Mesothelial cell of epicardium (in vitro differentiated cells): ENCODE data around the gene RXFP3. TPM values are rescaled to one million over a fixed set of nuclear protein-coding genes. Genes with fewer than 3 reads are reported as not detected.

ENCODE experiments used
- DNase-seq, 2 experiments: peaks; one replicate each; pipeline ENCODE4 v3.0.0; 2021; ENCODE audit warnings: low spot score in 2 of 2; ENCODE audit not compliant: unreplicated experiment in 2 of 2
- H3K27ac Mint-ChIP-seq: 2 replicates; pipeline ENCODE4 v1.8.0; 2021; ENCODE audit warnings: mixed read lengths
- H3K27me3 Mint-ChIP-seq: 2 replicates; pipeline ENCODE4 v1.8.0; 2021; ENCODE audit warnings: low read depth, mixed read lengths
- H3K36me3 Mint-ChIP-seq: 2 replicates; pipeline ENCODE4 v1.8.0; 2021; ENCODE audit warnings: mixed read lengths
- H3K4me1 Mint-ChIP-seq: 2 replicates; pipeline ENCODE4 v1.8.0; 2021; ENCODE audit warnings: mixed read lengths
- H3K4me3 Mint-ChIP-seq: 2 replicates; pipeline ENCODE4 v1.8.0; 2021; ENCODE audit warnings: mild to moderate bottlenecking, moderate library complexity, mixed read lengths
- H3K9me3 Mint-ChIP-seq: 2 replicates; pipeline ENCODE4 v1.8.0; 2021; ENCODE audit warnings: mixed read lengths
- CTCF ChIP-seq: fragments of 200-600 bp; sonication (generic); IDR thresholded peaks from one replicate; pipeline ENCODE4 v1.5.0; 2021; ENCODE audit warnings: antibody characterized with exemption; ENCODE audit not compliant: unreplicated experiment
- total RNA-seq: library from RNA; stranded (reverse); gene quantifications from 3 replicates; pipeline ENCODE4 v1.2.1, GENCODE V29; 2021

RXFP3 gene
- total RNA-seq, 1 donor from 2014 or later, result not detected

DNA sequence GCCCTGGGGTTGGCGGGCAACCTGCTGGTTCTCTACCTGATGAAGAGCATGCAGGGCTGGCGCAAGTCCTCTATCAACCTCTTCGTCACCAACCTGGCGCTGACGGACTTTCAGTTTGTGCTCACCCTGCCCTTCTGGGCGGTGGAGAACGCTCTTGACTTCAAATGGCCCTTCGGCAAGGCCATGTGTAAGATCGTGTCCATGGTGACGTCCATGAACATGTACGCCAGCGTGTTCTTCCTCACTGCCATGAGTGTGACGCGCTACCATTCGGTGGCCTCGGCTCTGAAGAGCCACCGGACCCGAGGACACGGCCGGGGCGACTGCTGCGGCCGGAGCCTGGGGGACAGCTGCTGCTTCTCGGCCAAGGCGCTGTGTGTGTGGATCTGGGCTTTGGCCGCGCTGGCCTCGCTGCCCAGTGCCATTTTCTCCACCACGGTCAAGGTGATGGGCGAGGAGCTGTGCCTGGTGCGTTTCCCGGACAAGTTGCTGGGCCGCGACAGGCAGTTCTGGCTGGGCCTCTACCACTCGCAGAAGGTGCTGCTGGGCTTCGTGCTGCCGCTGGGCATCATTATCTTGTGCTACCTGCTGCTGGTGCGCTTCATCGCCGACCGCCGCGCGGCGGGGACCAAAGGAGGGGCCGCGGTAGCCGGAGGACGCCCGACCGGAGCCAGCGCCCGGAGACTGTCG lies 976 bp downstream of the RXFP3 start:
- Mint-ChIP-seq H3K4me3 (no peak overlapping the region), H3K36me3 (no peaks in the 10 kb centered on the region), H3K27ac (no peak overlapping the region), H3K9me3 (no peaks in the 10 kb centered on the region), H3K4me1 (peaks cover 4% of the 10 kb centered on the region), H3K27me3 (peaks cover 65% of the 10 kb centered on the region)
- DNase-seq, result no peak
- TF ChIP-seq CTCF, result no peak

DNA sequence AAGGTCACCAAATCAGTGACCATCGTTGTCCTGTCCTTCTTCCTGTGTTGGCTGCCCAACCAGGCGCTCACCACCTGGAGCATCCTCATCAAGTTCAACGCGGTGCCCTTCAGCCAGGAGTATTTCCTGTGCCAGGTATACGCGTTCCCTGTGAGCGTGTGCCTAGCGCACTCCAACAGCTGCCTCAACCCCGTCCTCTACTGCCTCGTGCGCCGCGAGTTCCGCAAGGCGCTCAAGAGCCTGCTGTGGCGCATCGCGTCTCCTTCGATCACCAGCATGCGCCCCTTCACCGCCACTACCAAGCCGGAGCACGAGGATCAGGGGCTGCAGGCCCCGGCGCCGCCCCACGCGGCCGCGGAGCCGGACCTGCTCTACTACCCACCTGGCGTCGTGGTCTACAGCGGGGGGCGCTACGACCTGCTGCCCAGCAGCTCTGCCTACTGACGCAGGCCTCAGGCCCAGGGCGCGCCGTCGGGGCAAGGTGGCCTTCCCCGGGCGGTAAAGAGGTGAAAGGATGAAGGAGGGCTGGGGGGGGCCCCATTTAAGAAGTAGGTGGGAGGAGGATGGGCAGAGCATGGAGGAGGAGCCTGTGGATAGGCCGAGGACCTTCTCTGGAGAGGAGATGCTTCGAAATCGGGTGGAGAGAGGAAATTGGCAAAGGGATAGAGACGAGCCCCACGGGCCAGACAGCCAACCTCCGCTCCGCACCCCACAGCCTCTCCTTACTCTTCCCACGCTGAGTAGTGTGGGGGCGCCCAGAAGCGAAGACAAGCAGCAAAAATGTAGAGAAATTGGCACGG lies 1.7 kb downstream of the RXFP3 start:
- TF ChIP-seq CTCF, result no peak
- Mint-ChIP-seq H3K27me3 (peaks cover 71% of the 10 kb centered on the region), H3K36me3 (no peaks in the 10 kb centered on the region), H3K4me1 (peaks cover 4% of the 10 kb centered on the region), H3K4me3 (no peak overlapping the region), H3K27ac (no peak overlapping the region), H3K9me3 (no peaks in the 10 kb centered on the region)
- DNase-seq, result no peak

DNA sequence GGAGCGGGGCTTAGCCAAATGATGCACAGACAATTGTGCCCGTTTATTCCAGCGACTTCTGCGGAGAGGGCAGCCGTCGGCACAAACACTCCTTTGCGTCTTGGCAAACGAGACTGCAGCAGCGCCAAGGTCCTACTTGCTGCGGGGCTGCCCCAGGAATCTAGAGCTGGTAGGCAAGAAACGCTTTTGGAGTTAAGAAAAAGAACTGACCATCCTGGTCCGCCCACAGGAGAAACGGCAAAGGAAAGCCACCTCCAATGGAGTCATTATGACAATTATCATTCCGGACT lies 2.3 kb downstream of the RXFP3 start:
- peaks cover 4% of the 10 kb centered on the region for H3K4me1 Mint-ChIP-seq
- no peak for DNase-seq
- H3K27ac Mint-ChIP-seq, result no peak overlapping the region
- TF ChIP-seq CTCF, result no peak
- H3K36me3 Mint-ChIP-seq, result no peaks in the 10 kb centered on the region
- no peaks in the 10 kb centered on the region for H3K9me3 Mint-ChIP-seq
- no peak overlapping the region for H3K4me3 Mint-ChIP-seq
- peaks cover 74% of the 10 kb centered on the region for H3K27me3 Mint-ChIP-seq

- H3K36me3 Mint-ChIP-seq, result no peaks in the 10 kb centered on the region
- H3K27me3 Mint-ChIP-seq, result peaks cover 75% of the 10 kb centered on the region
- peaks cover 4% of the 10 kb centered on the region for H3K4me1 Mint-ChIP-seq
- no peaks in the 10 kb centered on the region for H3K9me3 Mint-ChIP-seq
- DNase-seq, result no peak
- no peak overlapping the region for H3K4me3 Mint-ChIP-seq
- no peak overlapping the region for H3K27ac Mint-ChIP-seq
- TF ChIP-seq CTCF, result no peak
These were observed 2.7 kb downstream of the RXFP3 start for GRCh38 chr5:33938881-33939280.

GRCh38 chr5:33939556-33940262 lies 3.5 kb downstream of the RXFP3 start:
- Mint-ChIP-seq H3K9me3 (no peaks in the 10 kb centered on the region), H3K36me3 (no peaks in the 10 kb centered on the region), H3K4me1 (peaks cover 4% of the 10 kb centered on the region), H3K27me3 (peaks cover 77% of the 10 kb centered on the region), H3K27ac (no peak overlapping the region), H3K4me3 (no peak overlapping the region)
- DNase-seq, result no peak
- TF ChIP-seq CTCF, result no peak
